ENCODE results near the gene CD63.

Gene CD63

GRCh38 chr12:55694651-55695050 lies 34.2 kb downstream of the CD63 start:
- TF ChIP-seq CTCF (IDR thresholded peaks at IDR 0.05; ENCODE audit: low read depth, low read length) = no peak

GRCh38 chr12:55694188-55694515 lies 34.7 kb downstream of the CD63 start:
- TF ChIP-seq CTCF (IDR thresholded peaks at IDR 0.05; ENCODE audit: low read depth, low read length) = no peak

More at GRCh38 chr12:55694651-55695050, 34.2 kb downstream of the CD63 start:
- DNase-seq (ENCODE audit: low read depth in 2 of 2) = no peak
- no peak overlapping the region for H3K4me3 ChIP-seq (replicated peaks in 1 of 2; ENCODE audit: low read depth in 2 of 2, low read length in 2 of 2)

GRCh38 chr12:55693323-55694187 lies 35.3 kb downstream of the CD63 start:
- DNase-seq (ENCODE audit: low read depth in 2 of 2) = no peak
- H3K4me3 ChIP-seq (replicated peaks in 1 of 2; ENCODE audit: low read depth in 2 of 2, low read length in 2 of 2) = no peak overlapping the region
- no peak for TF ChIP-seq CTCF (IDR thresholded peaks at IDR 0.05; ENCODE audit: low read depth, low read length)

More at GRCh38 chr12:55694188-55694515, 34.7 kb downstream of the CD63 start:
- H3K4me3 ChIP-seq (replicated peaks in 1 of 2; ENCODE audit: low read depth in 2 of 2, low read length in 2 of 2) = no peak overlapping the region
- DNase-seq (ENCODE audit: low read depth in 2 of 2) = no peak

- no peak overlapping the region for H3K4me3 ChIP-seq (replicated peaks in 1 of 2; ENCODE audit: low read depth in 2 of 2, low read length in 2 of 2)
- TF ChIP-seq CTCF (IDR thresholded peaks at IDR 0.05; ENCODE audit: low read depth, low read length) = no peak
- no peak for DNase-seq (ENCODE audit: low read depth in 2 of 2)
These were observed 36.0 kb downstream of the CD63 start for GRCh38 chr12:55692631-55693322.

GRCh38 chr12:55688716-55689655 lies 39.8 kb downstream of the CD63 start:
- no peak for TF ChIP-seq CTCF (IDR thresholded peaks at IDR 0.05; ENCODE audit: low read depth, low read length)
- no peak for DNase-seq (ENCODE audit: low read depth in 2 of 2)
- no peak overlapping the region for H3K4me3 ChIP-seq (replicated peaks in 1 of 2; ENCODE audit: low read depth in 2 of 2, low read length in 2 of 2)

- DNase-seq (ENCODE audit: low read depth in 2 of 2) = no peak
- TF ChIP-seq CTCF (IDR thresholded peaks at IDR 0.05; ENCODE audit: low read depth, low read length) = no peak
These were observed 41.1 kb downstream of the CD63 start for GRCh38 chr12:55687746-55688145.

More at GRCh38 chr12:55687746-55688145, 41.1 kb downstream of the CD63 start:
- no peak overlapping the region for H3K4me3 ChIP-seq (replicated peaks in 1 of 2; ENCODE audit: low read depth in 2 of 2, low read length in 2 of 2)
